ENCODE results near the gene RELN.

DNA sequence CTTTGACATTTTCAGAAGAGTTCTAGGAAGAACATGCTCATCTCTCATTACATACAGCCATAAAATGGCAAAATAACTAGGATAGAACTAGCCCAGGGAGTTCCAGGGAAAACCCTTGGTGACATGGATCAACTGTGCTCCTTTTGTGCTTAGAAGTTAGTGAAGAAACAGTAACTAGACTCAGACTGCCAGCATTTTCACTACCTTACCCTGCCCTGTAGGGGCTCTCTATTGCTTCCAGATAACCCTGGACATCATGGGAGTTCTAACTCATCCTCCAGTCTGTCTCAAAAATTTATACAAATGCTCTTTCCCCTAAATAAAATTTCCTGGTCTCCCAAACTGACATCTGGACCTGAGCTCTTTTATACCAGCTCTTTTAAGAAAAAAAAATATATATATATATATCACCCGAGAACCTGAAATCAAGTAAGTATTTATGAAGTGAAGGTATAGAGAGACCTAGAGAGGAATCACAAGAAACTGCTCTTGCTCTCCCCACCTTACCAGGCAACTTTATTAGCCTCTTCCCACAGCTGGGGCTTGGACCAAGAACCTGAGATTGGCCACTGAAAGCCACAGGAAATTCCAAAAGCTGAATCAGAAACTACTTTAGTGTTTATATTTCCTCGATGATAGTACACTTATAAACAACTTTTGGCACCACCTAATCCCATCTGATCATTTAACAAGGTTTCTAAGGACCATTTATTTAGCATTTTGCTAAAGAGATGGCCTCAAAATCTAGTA, 101.4 kb downstream of the RELN start:
- TF ChIP-seq, protein P1, sequence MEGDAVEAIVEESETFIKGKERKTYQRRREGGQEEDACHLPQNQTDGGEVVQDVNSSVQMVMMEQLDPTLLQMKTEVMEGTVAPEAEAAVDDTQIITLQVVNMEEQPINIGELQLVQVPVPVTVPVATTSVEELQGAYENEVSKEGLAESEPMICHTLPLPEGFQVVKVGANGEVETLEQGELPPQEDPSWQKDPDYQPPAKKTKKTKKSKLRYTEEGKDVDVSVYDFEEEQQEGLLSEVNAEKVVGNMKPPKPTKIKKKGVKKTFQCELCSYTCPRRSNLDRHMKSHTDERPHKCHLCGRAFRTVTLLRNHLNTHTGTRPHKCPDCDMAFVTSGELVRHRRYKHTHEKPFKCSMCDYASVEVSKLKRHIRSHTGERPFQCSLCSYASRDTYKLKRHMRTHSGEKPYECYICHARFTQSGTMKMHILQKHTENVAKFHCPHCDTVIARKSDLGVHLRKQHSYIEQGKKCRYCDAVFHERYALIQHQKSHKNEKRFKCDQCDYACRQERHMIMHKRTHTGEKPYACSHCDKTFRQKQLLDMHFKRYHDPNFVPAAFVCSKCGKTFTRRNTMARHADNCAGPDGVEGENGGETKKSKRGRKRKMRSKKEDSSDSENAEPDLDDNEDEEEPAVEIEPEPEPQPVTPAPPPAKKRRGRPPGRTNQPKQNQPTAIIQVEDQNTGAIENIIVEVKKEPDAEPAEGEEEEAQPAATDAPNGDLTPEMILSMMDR (IDR thresholded peaks at IDR 0.05): no peak
- TF ChIP-seq POLR2A (IDR thresholded peaks at IDR 0.05): no peak

Data from lower leg skin (tissue), 3 donors.